ENCODE measurements around the gene SUCO. TPM values are rescaled to one million over a fixed set of nuclear protein-coding genes. Genes with fewer than 3 reads are reported as not detected.

Gene SUCO
- total RNA-seq, 4 donors from 2014 or later = 27.7 to 63.2 (median 42.9) TPM

- Histone ChIP-seq H3K4me1 (no peaks in the 10 kb centered on the region), H3K27ac (no peak overlapping the region), H3K4me3 (no peak overlapping the region), H3K9me3 (no peaks in the 10 kb centered on the region), H3K27me3 (no peaks in the 10 kb centered on the region), H3K36me3 (no peaks in the 10 kb centered on the region)
- TF ChIP-seq POLR2A (IDR thresholded peaks at IDR 0.05) (no peak), CTCF (IDR thresholded peaks at IDR 0.05) (no peak)
- no peak for DNase-seq
Observed at GRCh38 chr1:172507741-172508140, 25.2 kb upstream of the SUCO start.

DNA sequence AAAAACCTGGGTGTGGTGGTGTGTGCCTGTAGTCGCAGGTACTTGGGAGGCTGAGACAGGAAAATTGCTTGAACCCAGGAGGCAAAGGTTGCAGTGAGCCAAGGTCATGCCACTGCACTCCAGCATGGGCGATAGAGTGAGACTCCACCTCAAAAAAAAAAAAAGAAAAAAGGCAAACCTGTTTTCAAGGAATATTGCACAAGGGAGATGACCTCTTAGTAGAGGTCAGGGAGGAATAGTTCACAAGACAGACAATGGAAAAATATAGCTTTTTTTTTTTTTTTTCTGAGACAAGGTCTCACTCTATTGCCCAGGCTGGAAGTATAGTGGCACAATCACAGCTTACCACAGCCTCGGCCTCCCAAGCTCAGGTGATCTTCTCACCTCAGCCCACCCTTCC lies 22.5 kb upstream of the SUCO start:
- Histone ChIP-seq H3K36me3 (no peaks in the 10 kb centered on the region), H3K27ac (no peak overlapping the region), H3K4me3 (no peak overlapping the region), H3K4me1 (no peaks in the 10 kb centered on the region), H3K27me3 (no peaks in the 10 kb centered on the region), H3K9me3 (no peaks in the 10 kb centered on the region)
- TF ChIP-seq POLR2A (IDR thresholded peaks at IDR 0.05) (no peak), CTCF (IDR thresholded peaks at IDR 0.05) (no peak)
- DNase-seq = no peak

DNA sequence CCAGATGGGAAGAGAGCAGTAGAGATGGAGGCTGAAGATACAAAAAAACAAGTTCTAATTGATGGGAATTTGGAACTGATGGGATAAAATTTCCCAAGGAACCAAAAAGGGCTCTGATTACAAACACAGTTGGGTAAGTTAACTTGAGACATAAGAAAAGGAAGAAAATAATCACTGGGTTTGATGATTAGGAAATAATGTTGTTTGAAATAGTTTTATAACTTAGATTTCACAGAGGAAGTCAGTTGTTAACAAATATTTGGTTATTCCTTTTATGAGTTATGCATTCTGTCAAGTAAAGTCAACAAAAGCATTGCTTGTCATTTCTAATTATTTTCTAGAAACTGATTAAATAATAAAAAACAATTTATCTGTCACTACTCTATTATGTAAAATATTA lies 20.4 kb upstream of the SUCO start:
- DNase-seq = no peak
- no peaks in the 10 kb centered on the region for H3K27me3 ChIP-seq
- TF ChIP-seq CTCF (IDR thresholded peaks at IDR 0.05) (no peak), POLR2A (IDR thresholded peaks at IDR 0.05) (no peak)
- H3K4me3 ChIP-seq = no peak overlapping the region
- H3K27ac ChIP-seq = no peak overlapping the region
- H3K36me3 ChIP-seq = no peaks in the 10 kb centered on the region
- no peaks in the 10 kb centered on the region for H3K9me3 ChIP-seq
- H3K4me1 ChIP-seq = no peaks in the 10 kb centered on the region

GRCh38 chr1:172513479-172513878 lies 19.5 kb upstream of the SUCO start:
- no peak overlapping the region for H3K4me3 ChIP-seq
- H3K9me3 ChIP-seq = no peaks in the 10 kb centered on the region
- H3K36me3 ChIP-seq = no peaks in the 10 kb centered on the region
- no peak for DNase-seq
- H3K4me1 ChIP-seq = no peaks in the 10 kb centered on the region
- TF ChIP-seq POLR2A (IDR thresholded peaks at IDR 0.05) = no peak
- no peak for TF ChIP-seq CTCF (IDR thresholded peaks at IDR 0.05)
- no peaks in the 10 kb centered on the region for H3K27me3 ChIP-seq
- no peak overlapping the region for H3K27ac ChIP-seq

GRCh38 chr1:172514108-172514507 lies 18.8 kb upstream of the SUCO start:
- H3K36me3 ChIP-seq = no peaks in the 10 kb centered on the region
- no peaks in the 10 kb centered on the region for H3K27me3 ChIP-seq
- H3K4me1 ChIP-seq = no peaks in the 10 kb centered on the region
- H3K9me3 ChIP-seq = no peaks in the 10 kb centered on the region
- no peak overlapping the region for H3K4me3 ChIP-seq
- no peak for TF ChIP-seq POLR2A (IDR thresholded peaks at IDR 0.05)
- no peak for TF ChIP-seq CTCF (IDR thresholded peaks at IDR 0.05)
- no peak overlapping the region for H3K27ac ChIP-seq
- no peak for DNase-seq

GRCh38 chr1:172515436-172515835 lies 17.5 kb upstream of the SUCO start:
- Histone ChIP-seq H3K27me3 (no peaks in the 10 kb centered on the region), H3K4me3 (no peak overlapping the region), H3K27ac (no peak overlapping the region), H3K4me1 (no peaks in the 10 kb centered on the region), H3K9me3 (no peaks in the 10 kb centered on the region), H3K36me3 (no peaks in the 10 kb centered on the region)
- TF ChIP-seq CTCF (IDR thresholded peaks at IDR 0.05) = no peak
- no peak for TF ChIP-seq POLR2A (IDR thresholded peaks at IDR 0.05)
- no peak for DNase-seq
